Measurements from ENCODE around the gene CDH4.

CDH4 gene

DNA sequence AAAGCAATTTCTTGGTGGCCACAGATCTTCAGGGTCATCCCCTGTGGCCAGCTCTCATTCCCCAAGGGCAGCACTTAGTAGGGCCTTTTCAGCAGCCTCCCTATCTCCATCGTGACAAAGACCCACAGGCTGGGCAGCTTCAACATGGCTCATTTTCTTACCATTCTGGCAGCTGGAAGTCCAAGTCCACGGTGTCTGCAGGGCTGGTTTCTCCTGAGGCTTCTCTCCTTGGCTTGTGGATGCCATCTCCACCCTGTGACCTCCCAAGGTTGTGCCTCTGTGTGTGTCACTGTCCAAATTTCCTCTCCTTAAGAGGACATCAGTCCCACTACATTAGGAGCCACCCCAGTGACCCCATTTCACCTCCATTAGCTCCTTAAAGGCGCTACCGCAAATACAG lies 161.7 kb downstream of the CDH4 start:
- ChIA-PET POLR2A (no interaction called here), CTCF (no interaction called here)
- no peak overlapping the region for H3K4me3 ChIP-seq (ENCODE audit: low read depth, low read length)
- TF ChIP-seq CTCF (IDR thresholded peaks at IDR 0.05; ENCODE audit: insufficient read depth, low read length, missing control alignments) = no peak
- DNase-seq (ENCODE audit: low read depth, low spot score) = no peak

DNA sequence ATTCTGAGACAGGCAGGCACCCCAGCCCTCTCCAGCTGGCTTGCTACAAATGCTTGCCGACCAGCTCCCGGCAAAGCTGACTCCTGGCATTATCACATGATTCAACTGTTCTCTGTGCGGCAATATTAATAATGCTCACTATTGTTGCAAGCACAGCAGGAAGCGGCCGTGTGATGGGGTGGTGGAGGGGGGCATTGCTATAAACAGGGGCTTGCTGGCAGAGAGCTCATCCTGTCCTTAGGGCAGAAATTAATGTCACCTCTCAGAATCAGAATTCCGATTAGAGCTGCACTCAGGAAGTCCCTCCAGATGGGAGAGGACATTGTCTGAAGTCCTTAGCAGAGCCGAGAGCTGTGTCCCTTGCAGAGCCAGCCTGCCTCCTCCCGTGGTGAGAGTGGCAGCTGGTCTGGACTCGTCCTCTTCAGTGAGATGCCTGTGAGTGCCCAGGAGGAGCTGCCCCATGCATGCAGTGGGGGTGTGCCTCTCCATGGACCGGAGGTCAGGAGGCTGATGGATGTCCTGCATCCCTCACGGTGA lies 162.5 kb downstream of the CDH4 start:
- no peak for DNase-seq (ENCODE audit: low read depth, low spot score)
- no peak overlapping the region for H3K4me3 ChIP-seq (ENCODE audit: low read depth, low read length)
- CTCF ChIA-PET = no interaction called here
- POLR2A ChIA-PET = no interaction called here
- no peak for TF ChIP-seq CTCF (IDR thresholded peaks at IDR 0.05; ENCODE audit: insufficient read depth, low read length, missing control alignments)

DNA sequence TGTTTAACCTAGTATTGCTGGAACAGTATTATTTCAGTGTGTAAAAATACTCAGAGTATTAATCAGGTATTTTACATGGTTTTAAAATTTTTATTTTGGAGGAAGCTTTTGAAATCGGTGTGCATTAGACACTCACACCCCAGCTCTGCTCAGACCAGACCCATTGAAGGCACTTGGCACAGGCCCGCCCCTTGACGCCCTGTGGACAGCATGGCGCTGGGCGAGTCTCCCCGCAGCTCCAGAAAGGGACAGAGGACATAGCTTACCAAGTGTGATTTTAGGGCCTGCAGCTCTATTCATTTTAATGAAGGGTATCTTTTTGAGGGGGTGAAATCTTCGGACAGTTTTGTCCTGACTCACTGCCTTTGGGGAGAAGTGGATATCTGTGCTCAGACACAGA lies 164.5 kb downstream of the CDH4 start:
- POLR2A ChIA-PET = no interaction called here
- CTCF ChIA-PET = no interaction called here
- H3K4me3 ChIP-seq (ENCODE audit: low read depth, low read length) = no peak overlapping the region
- DNase-seq (ENCODE audit: low read depth, low spot score) = no peak
- no peak for TF ChIP-seq CTCF (IDR thresholded peaks at IDR 0.05; ENCODE audit: insufficient read depth, low read length, missing control alignments)

GRCh38 chr20:61417221-61417941 lies 165.3 kb downstream of the CDH4 start:
- H3K4me3 ChIP-seq (ENCODE audit: low read depth, low read length) = no peak overlapping the region
- DNase-seq (ENCODE audit: low read depth, low spot score) = no peak
- CTCF ChIA-PET = no interaction called here
- POLR2A ChIA-PET = no interaction called here
- TF ChIP-seq CTCF (IDR thresholded peaks at IDR 0.05; ENCODE audit: insufficient read depth, low read length, missing control alignments) = no peak

DNA sequence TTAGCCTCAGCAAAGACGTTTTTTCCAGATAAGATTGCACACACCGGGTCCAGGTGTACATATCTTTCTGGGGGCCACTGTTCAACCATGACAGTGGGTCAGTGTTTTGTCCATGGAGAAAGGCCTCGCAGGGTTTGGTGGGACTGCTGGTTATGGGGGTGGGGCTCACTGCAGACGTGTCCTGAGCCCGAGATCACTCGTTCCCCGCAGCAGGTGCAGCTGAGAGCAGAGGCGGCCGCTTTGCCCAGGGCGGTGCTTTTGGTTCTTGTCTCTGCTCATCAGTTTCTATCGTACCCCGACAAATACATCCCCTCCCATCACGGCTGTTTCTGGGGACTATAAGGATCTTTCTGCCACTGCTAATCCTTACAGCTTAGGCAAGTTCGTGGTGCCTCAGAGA lies 166.9 kb downstream of the CDH4 start:
- ChIA-PET CTCF (interaction anchor here (1.4 kb wide), 1 partner anchor 9 kb away, joined by 3 read pairs; no protein-coding TSS in a partner anchor), POLR2A (no interaction called here)
- no peak for TF ChIP-seq CTCF (IDR thresholded peaks at IDR 0.05; ENCODE audit: insufficient read depth, low read length, missing control alignments)
- DNase-seq (ENCODE audit: low read depth, low spot score) = no peak
- no peak overlapping the region for H3K4me3 ChIP-seq (ENCODE audit: low read depth, low read length)

GRCh38 chr20:61419501-61419900 lies 167.4 kb downstream of the CDH4 start:
- DNase-seq (ENCODE audit: low read depth, low spot score) = no peak
- POLR2A ChIA-PET = no interaction called here
- CTCF ChIA-PET = interaction anchor here (1.4 kb wide), 1 partner anchor 8 kb away, joined by 3 read pairs; no protein-coding TSS in a partner anchor
- H3K4me3 ChIP-seq (ENCODE audit: low read depth, low read length) = no peak overlapping the region
- no peak for TF ChIP-seq CTCF (IDR thresholded peaks at IDR 0.05; ENCODE audit: insufficient read depth, low read length, missing control alignments)

Measured in AG04449 (cell line).